OCI-LY7 (cell line): Measurements from ENCODE around the gene CCDC89. TPM values are rescaled to one million over a fixed set of nuclear protein-coding genes. Genes with fewer than 3 reads are reported as not detected.

Experiments used
- BruUV-seq: library from RNA; stranded (reverse); fragments of 400-500 nt; replicated peaks from 2 replicates; lab custom pipeline; 2021; lab: Mats Ljungman, UMichigan
- CTCF ChIA-PET: fragments of 300-600 bp; sonication (Branson Sonifier 250); formaldehyde crosslinking; loops from one replicate; lab custom pipeline; 2022; ENCODE audit warnings: antibody characterized with exemption; ENCODE audit not compliant: unreplicated experiment; lab: Charles Lee
- POLR2A ChIA-PET: fragments of 300-600 bp; sonication (Branson Sonifier 250); formaldehyde crosslinking; loops from one replicate; lab custom pipeline; 2022; ENCODE audit warnings: antibody characterized with exemption; lab: Charles Lee
- DNase-seq: peaks from one replicate; pipeline ENCODE4 v3.0.0-alpha.2; 2015; ENCODE audit warnings: low spot score
- H2AFZ ChIP-seq: fragments of 200-600 bp; sonication (generic), shearing (Covaris generic); 2 replicates; pipeline ENCODE4 v1.6.1; 2014; ENCODE audit warnings: mild to moderate bottlenecking, antibody characterized with exemption, low read length, moderate library complexity
- H3K27ac ChIP-seq: fragments of 200-600 bp; sonication (generic); 2 replicates; pipeline ENCODE4 v1.5.1; 2014; ENCODE audit warnings: mixed run types, low read depth, mild to moderate bottlenecking, moderate library complexity, low read length, inconsistent platforms; ENCODE audit not compliant: poor library complexity, severe bottlenecking
- H3K36me3 ChIP-seq: fragments of 200-600 bp; sonication (generic); 2 replicates; pipeline ENCODE4 v1.6.1; 2014; ENCODE audit warnings: mild to moderate bottlenecking, antibody characterized with exemption, low read length, moderate library complexity, mixed read lengths; ENCODE audit not compliant: insufficient read depth
- H3K4me1 ChIP-seq: fragments of 200-600 bp; sonication (generic); 2 replicates; pipeline ENCODE4 v1.5.1; 2014; ENCODE audit warnings: mild to moderate bottlenecking, low read length; ENCODE audit not compliant: insufficient read depth, poor library complexity, severe bottlenecking
- H3K4me2 ChIP-seq: fragments of 200-600 bp; sonication (generic); 2 replicates; pipeline ENCODE4 v1.6.1; 2014; ENCODE audit warnings: mild to moderate bottlenecking, low read length
- H3K4me3 ChIP-seq: fragments of 200-600 bp; sonication (generic); 2 replicates; pipeline ENCODE4 v1.5.1; 2014; ENCODE audit warnings: mild to moderate bottlenecking, low read depth, low read length; ENCODE audit not compliant: poor library complexity, severe bottlenecking
- H3K79me2 ChIP-seq: fragments of 200-600 bp; sonication (generic); 2 replicates; pipeline ENCODE4 v1.6.1; 2016; ENCODE audit warnings: low read depth, mild to moderate bottlenecking, low read length, moderate library complexity, mixed read lengths; ENCODE audit not compliant: insufficient read depth
- H3K9me2 ChIP-seq: fragments of 200-600 bp; sonication (generic); 2 replicates; pipeline ENCODE4 v1.6.1; 2016; ENCODE audit warnings: mild to moderate bottlenecking, low read length, mixed read lengths; ENCODE audit not compliant: insufficient read depth
- H3K9me3 ChIP-seq: fragments of 200-600 bp; sonication (generic); 2 replicates; pipeline ENCODE4 v1.6.1; 2014; ENCODE audit warnings: mild to moderate bottlenecking, mixed run types, low read length, mixed read lengths
- H4K20me1 ChIP-seq: fragments of 200-600 bp; sonication (generic); 2 replicates; pipeline ENCODE4 v1.6.1; 2014; ENCODE audit warnings: mild to moderate bottlenecking, antibody characterized with exemption, low read length, moderate library complexity, mixed read lengths; ENCODE audit not compliant: insufficient read depth
- CTCF ChIP-seq: fragments of 200-600 bp; sonication (generic); conservative IDR thresholded peaks from 2 replicates; pipeline ENCODE4 v1.5.1; 2014; ENCODE audit warnings: mild to moderate bottlenecking, antibody characterized with exemption, low read length, moderate library complexity, mixed read lengths
- EZH2phosphoT487 ChIP-seq: fragments of 200-600 bp; sonication (generic); IDR thresholded peaks from 2 replicates; pipeline ENCODE4 v1.6.1; 2018; ENCODE audit warnings: low read depth, borderline replicate concordance, mild to moderate bottlenecking, mixed run types, antibody characterized with exemption, low read length, moderate library complexity, mixed read lengths
- intact Hi-C: fragments of 100-400 bp; cut with micrococcal nuclease; formaldehyde crosslinking; loops from one replicate; pipeline ENCODE4 v1.10.0; 2022; ENCODE audit not compliant: unreplicated experiment
- total RNA-seq, 2 experiments: library from RNA; depleted of rRNA in 1 of 2; stranded (reverse); fragments of >200 nt in 1 of 2; shearing (Covaris generic) in 1 of 2; gene quantifications; 2 replicates each; pipeline ENCODE4 v1.2.3, GENCODE V29; 2014 to 2022

CCDC89 gene
- total RNA-seq, 2 experiments from 2014 or later, result 0.23 TPM; not detected in 1

DNA sequence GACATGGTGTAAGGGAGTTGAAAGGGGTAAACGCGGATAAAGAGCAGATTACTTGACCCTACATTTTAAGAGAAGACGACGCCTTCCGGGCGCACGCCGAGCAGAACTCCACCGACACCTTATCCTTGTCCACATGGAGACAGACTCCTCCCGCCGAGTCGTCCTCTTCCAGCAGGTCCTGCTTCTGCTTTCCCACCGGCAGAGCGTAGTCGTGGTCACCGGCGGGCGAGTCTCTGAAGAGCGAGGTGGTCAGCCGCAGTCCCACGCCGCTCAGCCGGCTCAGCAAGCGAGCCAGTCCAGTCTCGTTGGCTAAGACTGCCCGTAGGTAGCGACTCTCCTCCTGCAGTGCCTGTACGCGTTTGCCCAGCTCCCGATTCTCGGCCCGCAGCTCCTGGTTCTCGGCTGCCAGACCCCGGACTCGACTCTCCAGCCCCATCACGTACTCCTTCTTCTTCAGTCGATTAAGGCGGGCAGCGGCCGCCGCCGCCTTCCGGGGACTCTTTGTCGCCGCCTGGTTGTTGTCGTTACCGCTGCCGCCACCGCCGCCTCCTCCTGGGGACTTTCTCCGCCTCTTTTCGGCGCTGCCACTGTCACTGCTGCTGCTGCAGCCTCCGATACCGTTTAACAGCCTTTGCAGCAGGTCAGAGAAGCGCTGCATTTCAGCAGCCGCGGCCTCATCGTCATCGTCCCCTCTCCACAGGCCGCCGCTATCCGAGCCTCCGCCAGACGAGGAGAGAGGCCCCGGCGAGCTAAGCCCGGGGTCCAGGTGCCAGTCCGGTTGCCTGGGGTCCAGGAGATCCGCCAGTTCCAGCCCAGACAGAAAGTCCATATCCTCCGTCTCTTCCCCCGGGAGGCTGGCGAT is 22.0 kb downstream of the CCDC89 start:
- Histone ChIP-seq H3K4me3 (peak overlapping the region; percentile 93), H3K4me1 (peaks cover 35% of the 10 kb centered on the region), H4K20me1 (peaks cover 47% of the 10 kb centered on the region), H3K27ac (peak overlapping the region; percentile 86), H3K79me2 (peaks cover 58% of the 10 kb centered on the region), H3K36me3 (peaks cover 49% of the 10 kb centered on the region), H2AFZ (peak overlapping the region; percentile 27; the same call in 1 of the 2 replicates), H3K9me3 (no peaks in the 10 kb centered on the region), H3K4me2 (peak overlapping the region; percentile 89), H3K9me2 (no peaks in the 10 kb centered on the region)
- BruUV-seq, result no TSS peak
- peak; percentile 84 for DNase-seq
- ChIA-PET CTCF (interaction anchor here (1.0 kb wide), 1 partner anchor 17 kb away, joined by 4 read pairs; the partner anchor contains the start of gene TMEM126A), POLR2A (interaction anchor here (0.6 to 2.5 kb wide), 6 partner anchors 14 to 45 kb away, joined by 3 to 12 read pairs (median 4); partner anchors contain the start of genes TMEM126A and TMEM126B)
- peak; percentile 75 for TF ChIP-seq CTCF
- no peak for TF ChIP-seq EZH2phosphoT487
- intact Hi-C loops, result loop anchor here (1.0 to 5.0 kb wide), 6 partner anchors 16 to 639 kb away; partner anchors contain the start of genes EED, HIKESHI, PICALM and TMEM126B

DNA sequence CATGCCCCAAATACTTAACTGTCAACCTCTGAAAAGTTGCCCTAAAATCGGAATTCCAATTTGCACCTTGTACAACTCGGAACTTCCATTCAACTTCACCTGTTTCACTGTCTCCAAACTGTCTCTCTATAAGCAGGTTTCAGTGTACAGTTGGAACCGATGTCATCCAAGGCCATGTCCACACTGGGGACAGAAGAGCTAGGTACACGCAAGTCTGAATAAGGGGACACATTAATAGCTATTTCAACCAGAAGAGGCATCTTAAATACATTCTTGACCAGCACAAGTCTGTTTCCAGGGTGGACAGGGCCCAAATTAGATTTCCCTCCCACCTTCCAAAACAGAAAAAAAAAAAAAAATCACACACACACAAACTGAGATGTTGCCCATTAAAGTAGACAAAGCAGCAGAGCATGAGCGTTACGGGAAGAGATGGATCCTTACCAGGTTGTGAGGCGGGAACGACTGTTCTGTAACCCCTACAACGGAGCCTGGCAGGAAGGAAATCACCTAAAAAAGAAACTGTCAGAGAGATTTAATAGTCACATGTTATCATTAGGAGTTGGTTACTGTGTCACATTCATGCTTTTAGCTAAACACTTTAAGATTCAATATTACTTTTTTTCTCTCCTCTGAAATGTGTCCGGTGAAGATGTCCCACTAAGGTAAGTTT is 22.8 kb downstream of the CCDC89 start:
- intact Hi-C loops, result loop anchor here (1.0 to 5.0 kb wide), 3 partner anchors 15 to 404 kb away; partner anchors contain the start of gene PICALM
- no peaks in the 10 kb centered on the region for H3K9me2 ChIP-seq
- ChIA-PET POLR2A (interaction anchor here (0.6 to 2.5 kb wide), 7 partner anchors 13 to 535 kb away, joined by 3 to 12 read pairs (median 4); partner anchors contain the start of genes TMEM126A and TMEM126B), CTCF (interaction anchor here (1.0 kb wide), 1 partner anchor 16 kb away, joined by 4 read pairs; the partner anchor contains the start of gene TMEM126A)
- H3K4me1 ChIP-seq, result peaks cover 35% of the 10 kb centered on the region
- H3K79me2 ChIP-seq, result peaks cover 66% of the 10 kb centered on the region
- H3K36me3 ChIP-seq, result peaks cover 57% of the 10 kb centered on the region
- BruUV-seq, result TSS peak; percentile 44
- H3K9me3 ChIP-seq, result no peaks in the 10 kb centered on the region
- peaks cover 52% of the 10 kb centered on the region for H4K20me1 ChIP-seq
- no peak overlapping the region for H2AFZ ChIP-seq
- H3K27ac ChIP-seq, result peak overlapping the region; percentile 86
- peak overlapping the region; percentile 93 for H3K4me3 ChIP-seq
- H3K4me2 ChIP-seq, result peak overlapping the region; percentile 89
- TF ChIP-seq EZH2phosphoT487 (no peak), CTCF (no peak)
- DNase-seq, result peak; percentile 26
